Hindlimb muscle (tissue), 1 donor: ENCODE data around the gene SLC25A1. TPM values are rescaled to one million over a fixed set of nuclear protein-coding genes. Genes with fewer than 3 reads are reported as not detected.

Experiments used
- DNase-seq: peaks from one replicate; pipeline ENCODE4 v3.0.0-alpha.2; 2013
- polyA plus RNA-seq: library from polyadenylated mRNA; unstranded; fragments of 120-200 nt; gene quantifications from one replicate; pipeline ENCODE4 v1.2.1, GENCODE V29; 2013; ENCODE audit not compliant: insufficient read length

Gene SLC25A1
- polyA plus RNA-seq = 20.4 TPM

DNA sequence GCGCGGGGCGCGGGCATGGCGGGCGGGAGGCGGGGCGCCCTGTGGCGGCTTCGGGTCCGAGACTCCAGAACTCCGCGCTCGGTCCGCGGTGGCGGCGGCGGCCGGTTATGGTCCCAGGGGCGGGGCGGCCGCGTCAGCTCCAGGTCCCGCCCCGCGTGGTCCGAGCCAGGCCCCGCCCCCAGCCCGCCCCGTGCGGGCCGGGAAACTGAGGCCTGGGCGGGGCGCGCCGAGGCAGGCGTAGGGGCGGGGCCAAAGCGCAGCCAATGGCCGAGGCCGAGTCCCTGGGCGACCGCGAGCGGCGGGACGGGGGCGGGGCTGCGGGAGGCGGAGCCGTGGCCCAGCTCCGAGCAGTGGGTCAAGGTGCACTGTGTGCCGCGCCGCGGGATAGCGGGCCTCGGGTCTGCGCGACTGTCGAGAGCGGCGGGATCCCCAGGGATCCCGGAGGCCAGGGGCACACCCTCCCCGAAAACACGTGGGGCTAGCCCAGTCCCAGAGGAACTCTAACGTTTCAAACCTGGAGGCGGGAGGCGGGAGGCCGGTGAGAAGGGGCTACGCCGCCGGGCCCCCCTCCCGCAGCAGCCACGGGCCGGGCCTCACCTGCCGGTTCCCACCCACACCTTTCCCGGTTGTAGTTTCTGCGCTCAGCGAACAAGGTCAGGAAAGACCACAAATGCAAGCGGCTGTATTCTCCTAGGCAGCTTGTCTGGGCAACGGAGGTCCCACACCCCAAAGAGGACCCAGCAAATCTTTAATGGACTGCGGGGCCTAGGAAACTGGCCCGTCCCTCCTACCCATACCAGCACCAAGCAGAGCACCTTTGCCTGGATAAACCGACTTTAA, at the start of gene SLC25A1:
SLC25A1 (minus strand) TSS at position 80 of the 840 bp plus-strand sequence; CDS start at position 17, 63 bp downstream.
- peak; percentile 87 for DNase-seq

DNA sequence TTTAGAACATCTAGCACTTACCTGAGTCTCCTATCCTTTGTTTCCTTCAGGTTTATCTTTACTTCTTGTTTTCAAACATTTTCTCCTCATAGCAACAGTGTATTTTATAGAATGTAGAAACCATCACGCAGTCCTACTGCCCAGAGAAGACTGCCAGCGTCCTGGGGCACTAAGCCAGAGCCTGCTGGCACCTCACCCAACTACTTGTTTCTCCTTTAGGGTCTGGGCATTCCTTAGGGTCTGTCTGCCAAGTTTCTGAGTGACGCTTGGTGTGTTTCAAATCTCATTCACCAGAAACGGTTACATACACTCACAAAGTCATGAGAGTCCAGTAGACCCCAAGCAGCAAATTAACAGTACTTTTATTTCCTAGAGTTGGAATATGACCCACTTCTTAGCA, 49.6 kb upstream of the SLC25A1 start:
- no peak for DNase-seq

DNA sequence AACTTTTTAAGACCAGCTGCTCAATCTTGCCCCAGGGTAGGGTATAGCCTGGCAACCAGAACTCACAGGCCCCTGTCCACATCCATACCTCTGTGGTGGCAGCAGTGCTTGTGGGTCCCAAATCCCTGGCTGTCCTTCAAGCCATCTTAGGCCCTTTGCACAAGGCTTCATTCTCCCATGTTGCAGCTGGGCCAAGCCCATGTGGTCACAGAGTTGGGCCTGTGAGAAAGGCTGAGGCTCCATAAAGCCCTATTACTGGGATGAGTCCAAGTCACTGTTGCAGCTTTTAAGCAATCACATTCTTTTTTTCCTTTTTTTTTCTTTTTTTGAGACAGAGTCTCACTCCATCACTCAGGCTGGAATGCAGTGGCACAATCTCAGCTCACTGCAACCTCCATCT, 47.9 kb upstream of the SLC25A1 start:
- no peak for DNase-seq

DNA sequence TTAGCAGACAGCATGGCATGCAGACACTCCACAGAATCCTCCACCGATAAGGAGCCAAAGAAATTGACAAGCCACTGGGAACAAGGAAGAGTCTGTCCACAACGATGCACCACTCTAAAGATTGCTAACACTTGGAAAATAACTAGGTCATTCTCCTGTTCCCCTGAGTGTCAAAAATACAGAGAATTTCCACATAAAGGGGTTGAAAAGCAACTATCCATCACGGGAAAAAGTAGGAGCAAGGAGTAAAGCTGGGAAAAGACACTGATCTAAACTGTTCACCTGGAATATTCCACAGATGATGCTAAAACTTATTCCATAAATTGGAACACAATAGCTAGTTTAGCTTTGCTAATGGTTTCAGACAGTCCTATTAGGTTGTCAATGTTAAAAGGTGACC, 47.0 kb upstream of the SLC25A1 start:
- no peak for DNase-seq

DNA sequence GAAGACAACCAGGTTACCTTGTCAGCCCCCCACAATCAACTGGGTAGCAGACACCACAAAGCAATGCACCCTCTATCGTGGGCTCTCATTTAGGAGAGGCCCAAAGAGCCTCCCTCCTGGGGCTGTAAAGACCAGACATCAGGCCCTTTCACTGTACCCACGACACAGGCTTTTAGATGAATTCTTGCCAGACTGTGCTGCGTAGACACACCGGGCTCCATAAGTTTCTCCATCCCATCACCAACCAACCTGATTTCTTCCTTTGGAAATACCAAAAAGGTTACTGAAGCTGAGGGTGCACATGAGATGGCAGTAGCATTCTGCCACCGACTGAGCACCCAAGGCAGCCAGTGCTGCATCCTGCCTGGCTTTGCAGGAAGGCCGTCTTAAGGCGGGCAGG, 46.4 kb upstream of the SLC25A1 start:
- DNase-seq = no peak

DNA sequence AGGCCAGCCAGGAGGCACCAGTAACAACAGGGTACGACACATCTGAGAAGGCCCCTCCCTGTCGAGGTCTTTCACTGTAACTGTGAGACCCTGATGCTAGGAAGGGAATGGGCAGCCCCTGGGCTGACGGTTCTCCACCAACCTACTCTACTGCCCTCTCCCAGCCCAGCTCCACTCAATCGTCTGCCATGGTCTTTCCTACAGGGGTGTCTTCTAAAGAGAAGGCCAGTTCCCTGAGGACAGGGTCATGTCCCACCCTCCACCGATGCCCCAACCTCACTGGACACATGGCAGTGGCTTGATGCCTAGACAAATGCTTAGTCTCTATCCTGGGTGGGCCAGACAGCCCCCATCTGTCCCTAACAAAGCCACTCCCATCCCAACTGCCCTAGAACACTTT, 46.0 kb upstream of the SLC25A1 start:
- no peak for DNase-seq

DNA sequence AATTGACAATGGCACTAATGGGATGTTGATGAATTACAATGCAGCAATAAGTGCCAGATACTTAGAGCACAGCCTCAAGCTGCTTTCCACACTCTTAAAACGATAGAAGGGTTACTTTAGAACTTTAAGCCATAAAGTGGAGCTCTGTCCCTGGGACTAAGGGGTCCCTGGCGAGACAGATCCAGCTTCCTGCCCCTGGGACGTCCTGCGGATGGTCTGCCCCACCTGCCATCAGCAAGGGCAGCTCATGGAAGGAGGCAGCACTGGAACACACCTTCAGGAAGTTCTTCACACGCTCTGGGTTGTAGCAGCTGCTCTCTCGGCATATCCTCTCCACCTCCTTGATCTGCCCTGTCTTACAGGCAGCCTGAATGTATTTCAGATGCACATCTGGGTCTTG, 45.1 kb upstream of the SLC25A1 start:
- DNase-seq = no peak

DNA sequence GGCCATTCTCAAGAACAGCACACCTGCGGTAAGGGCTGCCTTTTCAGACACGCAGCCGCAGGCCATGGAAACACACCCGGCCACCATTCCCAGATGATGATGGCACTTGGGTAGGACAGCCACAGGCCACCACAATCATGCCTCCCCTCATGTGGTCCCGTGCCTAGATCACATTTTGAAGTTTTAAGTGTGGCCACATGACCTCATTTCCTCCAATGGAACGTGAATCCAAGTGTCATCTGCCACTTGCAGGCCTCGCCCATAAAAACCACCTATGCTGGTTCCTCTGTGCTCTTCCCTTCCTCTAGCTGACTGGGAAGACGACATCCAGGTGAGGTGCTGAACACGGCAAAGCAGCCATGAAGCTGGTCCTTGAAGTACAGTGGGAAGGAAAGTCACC, 44.6 kb upstream of the SLC25A1 start:
- no peak for DNase-seq

DNA sequence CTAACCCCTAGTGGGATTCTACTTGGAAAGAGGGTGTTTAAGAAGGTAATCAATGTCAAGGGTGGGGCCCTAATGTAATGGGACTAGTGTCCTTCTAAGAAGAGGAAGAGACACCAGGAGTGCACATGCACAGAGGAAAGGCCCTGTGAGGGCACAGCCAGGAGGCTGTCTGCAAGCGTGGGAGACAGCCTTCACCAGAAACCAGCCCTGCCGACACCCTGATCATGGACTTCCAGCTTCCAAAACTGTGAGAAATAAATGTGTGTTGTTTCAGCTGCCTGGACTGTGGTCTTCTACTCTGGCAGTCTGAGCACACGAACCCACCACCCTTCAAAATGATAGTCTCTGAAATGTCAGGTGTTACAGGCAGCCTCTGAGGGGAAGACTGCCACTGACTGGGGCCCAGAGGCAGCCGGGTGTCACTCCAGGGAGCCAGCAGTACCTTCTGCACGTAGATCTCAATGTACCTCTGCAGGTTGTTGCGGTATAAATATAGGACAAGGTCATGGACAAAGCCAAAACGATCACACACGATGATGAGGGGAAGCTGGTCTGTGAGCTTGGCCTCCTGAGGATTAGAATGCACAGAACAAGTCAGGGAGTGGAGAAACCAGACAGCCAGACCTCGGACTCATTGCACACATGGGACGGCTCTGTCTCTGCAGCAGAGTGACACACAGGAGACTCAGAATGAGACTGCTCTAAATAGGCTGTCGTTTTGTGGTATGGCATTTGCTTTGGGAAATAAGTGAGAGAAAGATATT, 43.9 kb upstream of the SLC25A1 start:
- DNase-seq = no peak

DNA sequence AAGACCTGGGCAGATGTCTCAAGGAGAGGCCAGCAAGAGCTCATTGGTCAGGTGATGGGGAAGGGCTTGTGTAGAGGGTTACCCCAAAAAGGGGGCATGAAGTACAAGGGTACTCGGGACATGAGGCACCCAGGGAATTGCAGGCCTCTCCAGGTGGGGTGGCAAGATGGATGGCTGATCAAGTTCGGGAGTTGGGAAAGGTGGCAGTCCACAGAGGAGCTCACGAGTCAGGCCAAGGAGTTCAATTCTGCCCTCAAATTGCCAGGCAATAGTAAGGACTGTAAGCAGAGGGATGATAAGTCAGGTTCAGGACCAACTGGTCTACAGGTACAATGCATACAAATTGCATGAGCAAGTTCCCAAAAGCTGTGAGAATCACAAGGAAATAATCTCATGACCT, 42.3 kb upstream of the SLC25A1 start:
- no peak for DNase-seq

DNA sequence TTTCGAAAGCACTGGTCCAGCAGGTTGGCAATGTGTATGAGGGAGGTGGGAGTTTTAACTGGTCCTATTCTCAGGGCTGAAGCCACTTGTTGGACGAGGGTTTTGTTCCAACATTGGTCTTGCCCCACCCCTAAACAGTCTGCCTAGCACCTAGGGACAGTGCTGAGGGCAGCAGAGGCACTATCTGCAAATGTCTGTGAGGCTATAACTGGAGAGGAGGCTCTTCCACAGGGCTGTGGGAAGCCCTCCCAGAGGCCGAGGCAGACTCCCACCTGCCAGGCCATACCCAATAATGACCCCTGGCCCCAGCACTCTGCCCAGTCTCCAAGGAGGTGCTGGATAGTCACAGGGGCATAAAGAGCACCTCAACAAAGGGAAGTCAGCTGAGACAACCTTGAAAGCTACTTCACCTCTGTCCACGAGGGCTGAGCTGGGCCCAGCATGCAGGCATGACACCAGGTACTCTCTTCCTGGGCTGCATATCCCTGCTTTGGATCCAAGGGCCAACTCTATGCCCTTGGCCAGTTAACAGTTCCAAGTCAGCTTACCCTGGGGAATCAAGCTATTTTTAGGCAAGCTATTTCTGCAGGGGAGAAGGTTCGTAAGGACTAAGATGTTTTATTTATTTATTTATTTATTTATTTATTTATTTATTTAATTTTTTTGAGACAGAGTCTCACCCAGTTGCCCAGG, 40.2 kb upstream of the SLC25A1 start:
- DNase-seq = no peak

DNA sequence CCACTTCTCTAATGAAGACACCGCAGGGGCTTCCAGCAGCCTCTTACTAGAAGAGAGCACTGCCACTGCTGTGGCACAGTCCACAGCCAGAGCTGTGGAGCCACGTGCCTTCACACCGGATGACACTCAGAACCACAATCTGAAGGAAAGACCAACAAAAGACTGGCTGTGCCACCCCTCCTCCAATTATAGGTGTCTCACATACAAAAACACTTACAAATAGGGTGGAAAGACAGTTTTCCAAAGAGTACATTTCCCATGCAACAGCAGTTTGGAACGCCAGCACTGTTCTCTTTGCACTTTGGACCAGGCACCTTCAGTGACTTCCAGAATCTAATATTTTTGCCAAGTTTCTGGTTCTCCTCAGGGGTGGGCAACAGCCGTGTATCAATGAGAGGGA, 38.0 kb upstream of the SLC25A1 start:
- DNase-seq = no peak

DNA sequence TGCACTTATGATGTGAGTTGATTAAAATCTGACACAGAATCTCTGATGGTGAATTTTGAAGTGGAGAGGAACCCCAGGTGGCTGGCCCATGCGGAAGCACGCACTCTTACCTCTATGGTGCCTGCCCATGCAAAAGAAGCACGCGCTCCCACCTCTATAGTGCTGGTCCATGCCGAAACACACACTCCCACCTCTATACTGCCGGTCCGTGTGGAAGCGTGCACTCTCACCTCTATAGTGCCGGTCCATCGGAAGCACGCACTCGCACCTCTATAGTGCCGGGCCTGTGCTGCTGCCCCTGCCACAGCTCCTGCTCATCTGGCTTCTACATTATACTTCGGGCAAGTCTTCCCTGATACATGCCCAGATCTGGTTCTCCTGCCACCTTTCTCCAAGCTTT, 36.8 kb upstream of the SLC25A1 start:
- no peak for DNase-seq

DNA sequence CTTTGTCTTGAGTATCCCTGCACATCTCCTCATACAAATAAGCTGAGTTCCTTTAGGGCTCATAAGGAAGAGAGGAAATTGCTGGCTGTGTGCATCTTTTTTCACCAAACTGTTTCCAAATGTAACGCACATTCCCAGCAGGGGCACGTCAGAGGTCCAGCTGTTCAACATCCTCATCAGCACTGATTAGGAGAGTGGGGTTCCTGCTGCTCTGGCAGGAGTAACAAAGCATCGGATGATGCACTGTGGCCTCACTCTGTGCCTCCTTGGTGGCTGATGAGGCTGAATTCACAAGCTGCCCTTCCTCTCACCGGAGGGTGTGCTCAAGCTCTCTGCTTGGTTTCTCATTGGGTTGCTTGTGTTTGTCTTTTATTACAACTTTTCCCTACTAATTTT, 35.5 kb upstream of the SLC25A1 start:
- DNase-seq = no peak

DNA sequence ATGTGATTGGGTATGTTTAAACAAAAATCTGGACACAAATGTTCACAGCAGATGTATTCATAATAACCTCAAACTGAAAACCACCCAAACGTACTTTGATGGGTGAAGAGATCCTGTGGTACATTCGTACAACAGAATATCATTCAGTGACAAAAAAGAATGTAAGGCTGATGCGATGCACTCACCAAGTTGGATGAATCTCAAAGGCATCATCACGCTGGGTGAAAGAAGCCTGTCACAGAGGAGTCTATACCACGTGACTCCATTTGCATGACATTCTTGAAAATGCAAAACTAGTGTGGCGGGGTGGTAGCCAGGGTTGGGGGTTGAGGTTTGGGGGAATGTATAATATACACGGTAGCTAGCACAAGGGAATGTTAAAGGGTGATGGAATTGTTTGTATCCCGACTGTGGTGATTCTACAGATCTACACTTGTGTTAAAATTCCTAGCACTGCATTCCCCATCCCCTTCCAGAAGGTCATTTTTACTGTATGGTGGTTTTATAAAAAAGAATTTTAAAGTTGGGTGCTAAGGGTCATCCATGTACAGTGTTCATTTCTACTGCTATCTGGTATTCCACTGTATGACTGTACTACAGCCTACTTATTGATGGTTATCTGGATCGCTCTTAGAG, 35.0 kb upstream of the SLC25A1 start:
- DNase-seq = no peak

DNA sequence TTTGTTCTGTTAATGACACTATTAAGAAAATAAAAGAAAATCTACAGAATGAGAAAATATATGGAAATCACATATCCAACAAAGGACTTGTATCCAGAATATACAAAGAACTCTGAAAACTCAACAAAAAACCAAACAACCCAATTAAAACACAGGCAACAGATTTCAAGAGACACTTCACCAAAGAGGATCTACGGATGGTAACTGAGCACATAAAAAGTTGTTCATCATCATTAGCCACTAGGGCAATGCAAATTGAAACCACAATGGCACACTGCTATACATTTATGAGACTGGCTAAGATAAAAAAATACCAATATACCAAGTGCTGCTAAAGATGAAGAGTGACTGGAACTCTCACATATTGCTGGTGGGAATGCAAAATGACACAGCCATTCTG, 34.5 kb upstream of the SLC25A1 start:
- DNase-seq = no peak

DNA sequence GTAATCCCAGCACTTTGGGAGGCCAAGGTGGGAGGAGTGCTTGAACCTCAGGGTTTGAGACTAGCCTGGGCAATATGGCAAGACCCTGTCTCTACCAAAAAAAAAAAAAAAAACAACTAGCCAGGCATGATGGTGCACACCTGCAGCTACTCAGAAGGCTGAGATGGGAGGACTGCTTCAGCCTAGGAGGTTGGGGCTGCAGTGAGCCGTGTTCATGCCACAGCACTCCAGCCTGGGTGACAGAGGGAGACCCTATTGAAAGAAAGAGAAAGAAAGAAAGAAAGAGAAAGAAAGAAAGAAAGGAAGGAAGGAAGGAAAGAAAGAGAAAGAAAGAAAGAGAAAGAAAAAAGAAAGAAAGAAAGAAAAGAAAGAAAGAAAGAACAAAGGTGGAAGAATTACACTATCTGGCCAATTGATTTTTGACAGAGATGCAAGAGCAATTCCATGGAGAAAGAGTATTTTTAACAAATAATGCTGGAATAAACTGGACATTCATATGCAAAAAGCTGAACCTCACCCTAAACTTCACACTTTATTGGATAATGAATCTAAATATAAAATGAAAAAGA, 33.9 kb upstream of the SLC25A1 start:
- DNase-seq = no peak

DNA sequence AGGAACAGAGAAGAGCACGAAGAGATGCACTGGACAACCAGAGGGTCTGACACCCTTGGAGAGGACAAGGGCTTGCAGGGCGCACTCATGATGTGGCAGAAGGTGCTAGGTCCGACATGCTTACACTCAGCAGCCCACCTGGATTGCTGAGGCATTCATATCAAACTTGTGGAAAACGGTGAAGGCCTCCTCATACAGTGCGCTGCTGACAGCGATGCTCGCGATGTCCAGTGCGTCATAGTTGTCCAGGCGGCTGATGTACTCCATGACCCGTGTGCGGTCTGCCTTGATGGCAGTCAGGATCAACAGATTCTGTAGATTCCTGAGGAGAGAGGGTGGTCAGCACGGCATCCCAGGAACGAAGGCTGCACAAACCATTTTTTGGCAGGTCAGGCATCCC, 31.7 kb upstream of the SLC25A1 start:
- DNase-seq = no peak

DNA sequence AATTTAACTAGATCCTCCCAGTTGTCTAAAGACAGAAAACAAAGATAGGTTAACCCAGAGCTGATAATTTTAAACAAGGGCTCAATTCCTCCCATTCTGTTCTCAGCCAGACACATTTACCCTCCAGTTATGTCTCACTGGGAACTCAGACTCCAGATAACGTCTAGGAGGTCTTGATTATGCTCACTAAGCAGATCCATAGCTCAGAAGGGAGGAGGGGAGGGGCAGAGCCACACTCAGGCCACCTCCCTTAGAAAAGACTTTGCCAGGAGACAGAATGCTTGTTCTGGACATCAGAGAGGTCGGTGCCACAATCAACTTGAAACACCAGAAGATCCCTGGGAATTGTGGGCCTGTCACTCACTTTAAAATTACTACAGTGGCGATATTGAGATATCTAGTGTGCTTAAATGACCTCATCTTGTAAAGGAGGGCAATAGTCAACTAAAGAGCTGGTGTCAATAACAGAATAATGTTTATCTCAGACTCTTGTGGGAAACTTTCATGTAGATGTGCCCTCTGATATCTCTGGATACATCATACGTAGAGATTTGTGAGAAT, 29.8 kb upstream of the SLC25A1 start:
- DNase-seq = no peak

DNA sequence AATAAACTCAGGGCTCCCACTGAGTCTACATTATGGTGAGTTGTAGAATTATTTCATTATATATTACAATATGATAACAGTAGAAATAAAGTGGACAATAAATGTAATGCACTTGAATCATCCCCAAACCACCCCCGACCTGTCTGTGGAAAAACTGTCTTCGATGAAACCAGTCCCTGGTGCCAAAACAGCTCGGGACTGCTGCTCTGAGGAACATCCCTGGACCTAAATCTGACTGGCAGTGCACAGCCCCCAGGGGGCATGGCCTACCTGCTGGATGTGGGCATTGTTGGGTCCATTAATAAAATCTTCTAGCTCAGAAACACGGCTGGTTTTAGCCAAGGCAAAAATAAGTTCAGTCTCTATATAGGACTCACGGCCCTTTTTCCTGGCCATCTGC, 29.3 kb upstream of the SLC25A1 start:
- no peak for DNase-seq

DNA sequence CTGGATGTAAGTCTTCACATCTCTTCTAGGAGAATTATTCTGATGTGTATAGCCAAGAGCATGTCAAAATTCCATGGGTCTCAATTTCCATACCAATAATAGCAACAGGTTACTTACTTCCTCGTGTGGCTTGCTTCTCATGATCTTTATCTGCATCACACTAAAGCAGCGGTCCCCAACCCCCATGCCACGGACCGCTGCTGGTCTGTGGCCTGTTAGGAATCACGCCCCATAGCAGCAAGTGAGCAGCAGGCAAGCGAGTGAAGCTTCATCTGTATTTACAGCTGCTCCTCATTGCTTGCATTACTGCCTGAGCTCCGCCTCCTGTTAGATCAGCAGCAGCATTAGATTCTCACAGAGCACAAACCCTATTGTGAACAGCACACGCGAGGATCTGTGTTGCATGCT, 28.9 kb upstream of the SLC25A1 start:
- no peak for DNase-seq

DNA sequence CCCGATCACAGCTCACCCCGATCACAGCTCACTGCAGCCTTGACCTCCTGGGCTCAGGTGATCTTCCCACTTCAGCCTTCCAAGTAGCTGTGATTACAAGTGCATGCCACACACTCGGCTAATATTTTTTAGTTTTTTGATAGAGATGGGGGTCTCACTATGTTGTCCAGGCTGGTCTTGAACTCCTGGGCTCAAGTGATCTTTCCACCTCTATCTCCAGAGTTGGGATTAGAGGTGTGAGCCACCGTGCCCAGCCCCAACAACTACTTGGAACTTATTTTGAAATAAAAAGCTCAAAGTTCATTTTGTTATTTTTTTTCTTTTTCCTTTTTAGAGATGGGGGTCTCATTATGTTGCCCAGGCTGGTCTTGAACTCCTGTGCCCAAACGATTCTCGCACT, 27.8 kb upstream of the SLC25A1 start:
- DNase-seq = no peak
